H1 (cell line): ENCODE results near the gene NDUFS5.

Source experiments
- HDAC2 ChIP-seq, 2 experiments: fragments of 300-600 bp in 1 of 2; sonication (generic) in 1 of 2; IDR thresholded peaks; 2 replicates each; pipeline ENCODE4 v1.6.1; 2011 to 2012; ENCODE audit warnings: low read depth in 2 of 2, low read length in 2 of 2, mild to moderate bottlenecking in 2 of 2, moderate library complexity in 2 of 2, borderline replicate concordance in 1 of 2, inconsistent platforms in 1 of 2
- POLR2A ChIP-seq, 2 experiments: IDR thresholded peaks; 1 replicate in 1 of 2; 2 replicates in 1 of 2; pipeline ENCODE4 v1.6.1; 2011; ENCODE audit warnings: low read depth in 2 of 2, low read length in 2 of 2, mild to moderate bottlenecking in 2 of 2; ENCODE audit errors: control extremely low read depth in 1 of 2
- TAF1 ChIP-seq: IDR thresholded peaks from 2 replicates; pipeline ENCODE4 v1.6.1; 2011; ENCODE audit warnings: mild to moderate bottlenecking, low read depth, low read length
- TCF12 ChIP-seq: IDR thresholded peaks from 2 replicates; pipeline ENCODE4 v1.6.1; 2011; ENCODE audit warnings: low read depth, mild to moderate bottlenecking, low read length
- TF ChIP-seq, protein P1 (sequence below), 3 experiments: IDR thresholded peaks; 1 replicate in 2 of 3; 2 replicates in 1 of 3; pipeline versions ENCODE4 v1.5.1 to v1.6.1; 2011; ENCODE audit warnings: low read length in 3 of 3, mild to moderate bottlenecking in 3 of 3, inconsistent platforms in 2 of 3, low read depth in 1 of 3, moderate library complexity in 1 of 3; ENCODE audit not compliant: insufficient read depth in 1 of 3; ENCODE audit errors: control extremely low read depth in 1 of 3

DNA sequence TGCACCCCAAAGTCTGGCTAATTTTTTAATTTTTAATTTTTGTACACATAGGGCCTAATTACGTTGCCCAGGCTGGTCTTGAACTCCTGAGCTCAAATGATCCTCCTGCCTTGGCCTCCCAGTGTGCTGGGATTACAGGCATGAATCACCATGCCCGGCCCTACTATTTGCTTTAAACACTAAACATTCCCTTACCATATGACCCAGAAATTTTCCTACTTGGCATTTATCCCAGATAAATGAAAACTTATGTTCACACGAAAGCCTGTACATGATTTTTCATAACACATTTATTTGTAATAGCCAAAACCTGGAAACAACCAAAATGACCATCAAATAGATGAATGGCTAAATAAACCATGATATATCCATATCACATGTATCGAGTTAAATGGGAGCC is 35.8 kb downstream of the NDUFS5 start:
- TF ChIP-seq TCF12 (no peak), TAF1 (no peak), HDAC2 (IDR thresholded peaks at IDR 0.05; ENCODE audit: borderline replicate concordance in 1 of 2, low read depth in 2 of 2, low read length in 2 of 2) (no peak), POLR2A (IDR thresholded peaks at IDR 0.05; ENCODE audit: control extremely low read depth in 1 of 2, low read depth in 2 of 2, low read length in 2 of 2) (no peak)
- TF ChIP-seq, protein P1, sequence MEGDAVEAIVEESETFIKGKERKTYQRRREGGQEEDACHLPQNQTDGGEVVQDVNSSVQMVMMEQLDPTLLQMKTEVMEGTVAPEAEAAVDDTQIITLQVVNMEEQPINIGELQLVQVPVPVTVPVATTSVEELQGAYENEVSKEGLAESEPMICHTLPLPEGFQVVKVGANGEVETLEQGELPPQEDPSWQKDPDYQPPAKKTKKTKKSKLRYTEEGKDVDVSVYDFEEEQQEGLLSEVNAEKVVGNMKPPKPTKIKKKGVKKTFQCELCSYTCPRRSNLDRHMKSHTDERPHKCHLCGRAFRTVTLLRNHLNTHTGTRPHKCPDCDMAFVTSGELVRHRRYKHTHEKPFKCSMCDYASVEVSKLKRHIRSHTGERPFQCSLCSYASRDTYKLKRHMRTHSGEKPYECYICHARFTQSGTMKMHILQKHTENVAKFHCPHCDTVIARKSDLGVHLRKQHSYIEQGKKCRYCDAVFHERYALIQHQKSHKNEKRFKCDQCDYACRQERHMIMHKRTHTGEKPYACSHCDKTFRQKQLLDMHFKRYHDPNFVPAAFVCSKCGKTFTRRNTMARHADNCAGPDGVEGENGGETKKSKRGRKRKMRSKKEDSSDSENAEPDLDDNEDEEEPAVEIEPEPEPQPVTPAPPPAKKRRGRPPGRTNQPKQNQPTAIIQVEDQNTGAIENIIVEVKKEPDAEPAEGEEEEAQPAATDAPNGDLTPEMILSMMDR (IDR thresholded peaks at IDR 0.05; ENCODE audit: control extremely low read depth in 1 of 3, insufficient read depth in 1 of 3, low read depth in 1 of 3, low read length in 3 of 3), result no peak
